Peyer's patch (tissue), 4 donors: ENCODE results near the gene AGAP3. TPM values are rescaled to one million over a fixed set of nuclear protein-coding genes. Genes with fewer than 3 reads are reported as not detected.
"Not testable (repeated sequence)": the region's sequence is repeated elsewhere in the genome, so short reads cannot be mapped to it uniquely, and the experiment has no call there.

Experiments used
- DNase-seq, 3 donors: peaks; one replicate each; pipeline ENCODE4 v3.0.0-alpha.2; 2017 to 2019
- H3K27ac ChIP-seq, 4 donors: fragments of 200-600 bp; sonication (generic); one replicate each; pipeline ENCODE4 v1.5.1; 2016 to 2019
- H3K27me3 ChIP-seq, 2 donors: fragments of 200-600 bp; sonication (generic); one replicate each; pipeline ENCODE4 v1.5.1; 2019
- H3K36me3 ChIP-seq, 3 donors: fragments of 200-600 bp; sonication (generic); one replicate each; pipeline ENCODE4 v1.5.1; 2016 to 2019
- H3K4me1 ChIP-seq, 4 donors: fragments of 200-600 bp; sonication (generic); one replicate each; pipeline ENCODE4 v1.5.1; 2016 to 2019
- H3K4me3 ChIP-seq, 4 donors: fragments of 200-600 bp; sonication (generic); 1 replicate in 3 of 4; 2 replicates in 1 of 4; pipeline ENCODE4 v1.5.1; 2016 to 2019; ENCODE audit warnings: mild to moderate bottlenecking in 1 of 4
- H3K9me3 ChIP-seq, 4 donors: fragments of 200-600 bp; sonication (generic); one replicate each; pipeline ENCODE4 v1.5.1; 2016 to 2019; ENCODE audit warnings: mild to moderate bottlenecking in 1 of 4
- CTCF ChIP-seq, 6 experiments: fragments of 450-650 bp in 4 of 6; fragments of 200-600 bp in 2 of 6; sonication (generic) in 1 of 6; IDR thresholded peaks; one replicate each; pipeline ENCODE4 v1.5.1; 2017 to 2019; ENCODE audit warnings: antibody characterized with exemption in 6 of 6, mild to moderate bottlenecking in 3 of 6, moderate library complexity in 1 of 6
- POLR2A ChIP-seq, 2 donors: fragments of 450-650 bp; IDR thresholded peaks; one replicate each; pipeline ENCODE4 v1.5.1; 2017; ENCODE audit warnings: antibody characterized with exemption in 2 of 2, mild to moderate bottlenecking in 2 of 2, moderate library complexity in 2 of 2
- total RNA-seq, 4 donors: library from RNA; depleted of rRNA; stranded (reverse); fragments of >200 nt; gene quantifications; one replicate each; pipeline ENCODE4 v1.1.0, GENCODE V29; 2016

Gene AGAP3
- 100 to 1,000 TPM in 2 of 4 donors, 10 to 100 TPM in 2; 91.6 to 123 (median 101) TPM for total RNA-seq

GRCh38 chr7:151085691-151086620, at the start of gene AGAP3:
TSS of gene AGAP3 (plus strand) at chr7:151086475. CDS start at chr7:151086742, 267 bp downstream.
- H3K4me1 ChIP-seq, result peaks cover 3 to 62% (median 31%) of the 10 kb centered on the region in 4 donors
- peak within 1 kb of the TSS; percentile 73 to 91 (median 81) for H3K27ac ChIP-seq
- peak; percentile 78 to 92 (median 91) for DNase-seq
- H3K36me3 ChIP-seq, result no peaks in the 10 kb centered on the region
- TF ChIP-seq POLR2A (IDR thresholded peaks at IDR 0.05) (peak; percentile 28 to 66), CTCF (IDR thresholded peaks at IDR 0.05) (peak in 1 of 6 experiments; percentile 5)
- no peaks in the 10 kb centered on the region for H3K27me3 ChIP-seq
- H3K9me3 ChIP-seq, result no peaks in the 10 kb centered on the region
- H3K4me3 ChIP-seq, result peak within 1 kb of the TSS; percentile 63 to 97 (median 82)

- Histone ChIP-seq H3K4me1 (peaks cover 0 to 13% (median 5%) of the 10 kb centered on the region in 4 donors), H3K27ac (peak overlapping the region in 1 of 4 donors; percentile 55), H3K4me3 (no peak overlapping the region), H3K36me3 (peaks cover 0 to 42% (median 0%) of the 10 kb centered on the region in 3 donors), H3K9me3 (no peaks in the 10 kb centered on the region), H3K27me3 (no peaks in the 10 kb centered on the region)
- peak in 2 of 3 donors; percentile 80 to 86 for DNase-seq
- TF ChIP-seq CTCF (IDR thresholded peaks at IDR 0.05), result no peak
- TF ChIP-seq POLR2A (IDR thresholded peaks at IDR 0.05), result no peak
Observed at GRCh38 chr7:151038951-151039849, 47.1 kb upstream of the AGAP3 start.

GRCh38 chr7:151039850-151040548, 46.3 kb upstream of the AGAP3 start:
- no peak for TF ChIP-seq POLR2A (IDR thresholded peaks at IDR 0.05)
- TF ChIP-seq CTCF (IDR thresholded peaks at IDR 0.05), result no peak
- Histone ChIP-seq H3K27me3 (no peaks in the 10 kb centered on the region), H3K9me3 (no peaks in the 10 kb centered on the region), H3K36me3 (peaks cover 0 to 41% (median 0%) of the 10 kb centered on the region in 3 donors), H3K4me3 (no peak overlapping the region), H3K27ac (peak overlapping the region in 1 of 4 donors; percentile 30), H3K4me1 (peaks cover 0 to 13% (median 5%) of the 10 kb centered on the region in 4 donors)
- DNase-seq, result no peak

GRCh38 chr7:151040616-151041375, 45.5 kb upstream of the AGAP3 start:
- Histone ChIP-seq H3K27me3 (no peaks in the 10 kb centered on the region), H3K27ac (no peak overlapping the region), H3K9me3 (no peaks in the 10 kb centered on the region), H3K4me1 (peaks cover 0 to 13% (median 5%) of the 10 kb centered on the region in 4 donors), H3K4me3 (no peak overlapping the region), H3K36me3 (peaks cover 0 to 33% (median 0%) of the 10 kb centered on the region in 3 donors)
- DNase-seq, result no peak
- no peak for TF ChIP-seq POLR2A (IDR thresholded peaks at IDR 0.05)
- TF ChIP-seq CTCF (IDR thresholded peaks at IDR 0.05), result no peak

GRCh38 chr7:151043449-151043848, 42.8 kb upstream of the AGAP3 start:
- peaks cover 0 to 18% (median 0%) of the 10 kb centered on the region in 3 donors for H3K36me3 ChIP-seq
- not testable (repeated sequence) for DNase-seq, H3K27ac ChIP-seq

More at GRCh38 chr7:151043449-151043848, 42.8 kb upstream of the AGAP3 start:
- H3K27me3 ChIP-seq, H3K9me3 ChIP-seq, H3K4me3 ChIP-seq: not testable (repeated sequence)
- H3K4me1 ChIP-seq, result peaks cover 0 to 13% (median 5%) of the 10 kb centered on the region in 4 donors
